ENCODE results near the gene KCND3.

Gene KCND3

GRCh38 chr1:111738133-111738435, 251.4 kb downstream of the KCND3 start:
- DNase-seq, result no peak

- DNase-seq, result peak; percentile 50
These were observed 252.0 kb downstream of the KCND3 start for GRCh38 chr1:111737216-111738132.

- DNase-seq, result peak; percentile 35
These were observed 252.8 kb downstream of the KCND3 start for GRCh38 chr1:111736548-111737215.

- DNase-seq, result peak; percentile 83
These were observed 253.5 kb downstream of the KCND3 start for GRCh38 chr1:111735858-111736544.

GRCh38 chr1:111735321-111735720, 254.1 kb downstream of the KCND3 start:
- no peak for DNase-seq

- DNase-seq, result no peak
These were observed 254.6 kb downstream of the KCND3 start for GRCh38 chr1:111734856-111735255.

GRCh38 chr1:111734426-111734825, 255.0 kb downstream of the KCND3 start:
- DNase-seq, result no peak

GRCh38 chr1:111733992-111734341, 255.5 kb downstream of the KCND3 start:
- no peak for DNase-seq

- no peak for DNase-seq
These were observed 256.1 kb downstream of the KCND3 start for GRCh38 chr1:111733183-111733991.

- DNase-seq, result no peak
These were observed 256.8 kb downstream of the KCND3 start for GRCh38 chr1:111732718-111733117.

GRCh38 chr1:111731956-111732355, 257.5 kb downstream of the KCND3 start:
- DNase-seq, result no peak

- no peak for DNase-seq
These were observed 258.8 kb downstream of the KCND3 start for GRCh38 chr1:111730706-111731105.

GRCh38 chr1:111729946-111730681, 259.4 kb downstream of the KCND3 start:
- DNase-seq, result peak; percentile 47

- DNase-seq, result peak; percentile 95
These were observed 260.1 kb downstream of the KCND3 start for GRCh38 chr1:111729271-111729921.

- DNase-seq, result no peak
These were observed 262.4 kb downstream of the KCND3 start for GRCh38 chr1:111727056-111727455.

- DNase-seq, result peak; percentile 72
These were observed 264.3 kb downstream of the KCND3 start for GRCh38 chr1:111725192-111725591.

GRCh38 chr1:111723871-111724270, 265.6 kb downstream of the KCND3 start:
- DNase-seq, result no peak

- DNase-seq, result no peak
These were observed 266.2 kb downstream of the KCND3 start for GRCh38 chr1:111723091-111723806.

- DNase-seq, result no peak
These were observed 268.3 kb downstream of the KCND3 start for GRCh38 chr1:111720977-111721786.
